ENCODE measurements around the gene RLN2. TPM values are rescaled to one million over a fixed set of nuclear protein-coding genes. Genes with fewer than 3 reads are reported as not detected.
"Not testable (repeated sequence)": the region's sequence is repeated elsewhere in the genome, so short reads cannot be mapped to it uniquely, and the experiment has no call there.

The RLN2 gene, protein sequence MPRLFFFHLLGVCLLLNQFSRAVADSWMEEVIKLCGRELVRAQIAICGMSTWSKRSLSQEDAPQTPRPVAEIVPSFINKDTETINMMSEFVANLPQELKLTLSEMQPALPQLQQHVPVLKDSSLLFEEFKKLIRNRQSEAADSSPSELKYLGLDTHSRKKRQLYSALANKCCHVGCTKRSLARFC
- not detected for total RNA-seq

- not testable (repeated sequence) for H3K36me3 ChIP-seq (ENCODE audit: control insufficient read depth in 3 of 3, insufficient read depth in 3 of 3, low read length in 3 of 3); H3K9ac ChIP-seq (ENCODE audit: low read depth in 1 of 3, low read length in 3 of 3); H3K27me3 ChIP-seq (ENCODE audit: control insufficient read depth in 3 of 3, insufficient read depth in 3 of 3, low read length in 3 of 3); H3K9me3 ChIP-seq (ENCODE audit: control insufficient read depth in 3 of 3, low read length in 3 of 3); H3K4me1 ChIP-seq (ENCODE audit: control insufficient read depth in 3 of 3, insufficient read depth in 3 of 3, low read length in 3 of 3); H3K27ac ChIP-seq (ENCODE audit: low read depth, low read length)
- H3K4me3 ChIP-seq (ENCODE audit: low read length in 3 of 3), result peak within 1 kb of the TSS in 1 of 3 donors; percentile 35
Observed at GRCh38 chr9:5303840-5304795, at the start of gene RLN2. Gene RLN2, minus strand, starts transcription at chr9:5304716. Its CDS starts 136 bp downstream, at chr9:5304580.

DNA sequence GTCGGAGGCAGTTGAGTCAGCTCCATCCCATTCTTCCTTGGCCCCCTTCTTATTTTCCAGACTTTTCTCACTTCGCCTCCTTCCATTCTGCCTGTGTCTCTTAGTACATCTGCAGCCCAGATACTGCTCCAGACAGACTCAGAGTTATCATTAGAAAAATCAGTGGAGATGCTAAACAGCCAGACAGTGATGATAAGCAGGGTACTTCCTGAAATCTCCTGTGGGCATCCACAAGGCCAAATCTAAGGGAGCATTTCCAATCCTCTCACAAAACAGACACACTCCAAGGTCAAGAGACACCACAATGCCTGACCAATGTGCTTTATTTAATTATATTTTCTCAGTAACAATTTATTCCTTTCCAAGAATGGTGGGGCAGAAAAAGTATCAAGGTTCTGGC lies 49.7 kb upstream of the RLN2 start:
- Histone ChIP-seq H3K9me3 (ENCODE audit: control insufficient read depth in 3 of 3, low read length in 3 of 3) (no peaks in the 10 kb centered on the region), H3K9ac (ENCODE audit: low read depth in 1 of 3, low read length in 3 of 3) (no peak overlapping the region), H3K27me3 (ENCODE audit: control insufficient read depth in 3 of 3, insufficient read depth in 3 of 3, low read length in 3 of 3) (no peaks in the 10 kb centered on the region), H3K36me3 (ENCODE audit: control insufficient read depth in 3 of 3, insufficient read depth in 3 of 3, low read length in 3 of 3) (peaks cover 0 to 7% (median 0%) of the 10 kb centered on the region in 3 donors), H3K27ac (ENCODE audit: low read depth, low read length) (no peak overlapping the region), H3K4me3 (ENCODE audit: low read length in 3 of 3) (no peak overlapping the region), H3K4me1 (ENCODE audit: control insufficient read depth in 3 of 3, insufficient read depth in 3 of 3, low read length in 3 of 3) (no peaks in the 10 kb centered on the region)

GRCh38 chr9:5352637-5353248 lies 48.2 kb upstream of the RLN2 start:
- Histone ChIP-seq H3K36me3 (ENCODE audit: control insufficient read depth in 3 of 3, insufficient read depth in 3 of 3, low read length in 3 of 3) (peaks cover 0 to 7% (median 0%) of the 10 kb centered on the region in 3 donors), H3K9ac (ENCODE audit: low read depth in 1 of 3, low read length in 3 of 3) (no peak overlapping the region), H3K4me1 (ENCODE audit: control insufficient read depth in 3 of 3, insufficient read depth in 3 of 3, low read length in 3 of 3) (no peaks in the 10 kb centered on the region), H3K4me3 (ENCODE audit: low read length in 3 of 3) (no peak overlapping the region), H3K27me3 (ENCODE audit: control insufficient read depth in 3 of 3, insufficient read depth in 3 of 3, low read length in 3 of 3) (no peaks in the 10 kb centered on the region), H3K9me3 (ENCODE audit: control insufficient read depth in 3 of 3, low read length in 3 of 3) (no peaks in the 10 kb centered on the region), H3K27ac (ENCODE audit: low read depth, low read length) (no peak overlapping the region)

GRCh38 chr9:5338992-5339981 lies 34.8 kb upstream of the RLN2 start, which contains the start of gene RLN1:
Gene RLN1, minus strand, starts transcription at chr9:5339876. Its CDS starts 130 bp downstream, at chr9:5339746.
- H3K4me3 ChIP-seq (ENCODE audit: low read length in 3 of 3), result peak within 1 kb of the TSS in 1 of 3 donors; percentile 43
- not testable (repeated sequence) for H3K9ac ChIP-seq (ENCODE audit: low read depth in 1 of 3, low read length in 3 of 3); H3K4me1 ChIP-seq (ENCODE audit: control insufficient read depth in 3 of 3, insufficient read depth in 3 of 3, low read length in 3 of 3); H3K36me3 ChIP-seq (ENCODE audit: control insufficient read depth in 3 of 3, insufficient read depth in 3 of 3, low read length in 3 of 3); H3K27ac ChIP-seq (ENCODE audit: low read depth, low read length); H3K9me3 ChIP-seq (ENCODE audit: control insufficient read depth in 3 of 3, low read length in 3 of 3); H3K27me3 ChIP-seq (ENCODE audit: control insufficient read depth in 3 of 3, insufficient read depth in 3 of 3, low read length in 3 of 3)

DNA sequence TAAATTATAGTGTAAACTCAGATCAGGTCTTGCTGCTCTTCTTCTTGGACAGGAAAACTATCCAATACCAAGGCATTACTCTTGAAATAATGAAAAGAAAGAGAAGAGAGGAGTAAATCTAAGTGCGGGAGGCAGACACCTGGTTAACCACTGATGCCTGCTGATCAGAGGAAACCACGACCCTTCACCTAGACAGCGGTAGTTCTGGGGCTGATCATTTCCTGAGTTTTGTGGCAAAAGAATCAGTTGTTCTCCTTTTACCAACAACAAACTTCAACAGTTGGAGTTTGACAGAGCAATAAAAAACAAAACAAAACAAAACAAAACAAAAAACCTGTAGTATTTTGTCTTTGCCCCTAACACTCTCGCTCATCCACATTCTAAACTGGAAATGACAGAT lies 32.2 kb upstream of the RLN2 start:
- Histone ChIP-seq H3K4me3 (ENCODE audit: low read length in 3 of 3) (no peak overlapping the region), H3K27me3 (ENCODE audit: control insufficient read depth in 3 of 3, insufficient read depth in 3 of 3, low read length in 3 of 3) (no peaks in the 10 kb centered on the region), H3K9me3 (ENCODE audit: control insufficient read depth in 3 of 3, low read length in 3 of 3) (no peaks in the 10 kb centered on the region), H3K36me3 (ENCODE audit: control insufficient read depth in 3 of 3, insufficient read depth in 3 of 3, low read length in 3 of 3) (no peaks in the 10 kb centered on the region), H3K9ac (ENCODE audit: low read depth in 1 of 3, low read length in 3 of 3) (no peak overlapping the region), H3K4me1 (ENCODE audit: control insufficient read depth in 3 of 3, insufficient read depth in 3 of 3, low read length in 3 of 3) (no peaks in the 10 kb centered on the region), H3K27ac (ENCODE audit: low read depth, low read length) (no peak overlapping the region)

GRCh38 chr9:5331276-5331675 lies 26.8 kb upstream of the RLN2 start:
- H3K27ac ChIP-seq (ENCODE audit: low read depth, low read length); H3K36me3 ChIP-seq (ENCODE audit: control insufficient read depth in 3 of 3, insufficient read depth in 3 of 3, low read length in 3 of 3); H3K27me3 ChIP-seq (ENCODE audit: control insufficient read depth in 3 of 3, insufficient read depth in 3 of 3, low read length in 3 of 3): not testable (repeated sequence)

DNA sequence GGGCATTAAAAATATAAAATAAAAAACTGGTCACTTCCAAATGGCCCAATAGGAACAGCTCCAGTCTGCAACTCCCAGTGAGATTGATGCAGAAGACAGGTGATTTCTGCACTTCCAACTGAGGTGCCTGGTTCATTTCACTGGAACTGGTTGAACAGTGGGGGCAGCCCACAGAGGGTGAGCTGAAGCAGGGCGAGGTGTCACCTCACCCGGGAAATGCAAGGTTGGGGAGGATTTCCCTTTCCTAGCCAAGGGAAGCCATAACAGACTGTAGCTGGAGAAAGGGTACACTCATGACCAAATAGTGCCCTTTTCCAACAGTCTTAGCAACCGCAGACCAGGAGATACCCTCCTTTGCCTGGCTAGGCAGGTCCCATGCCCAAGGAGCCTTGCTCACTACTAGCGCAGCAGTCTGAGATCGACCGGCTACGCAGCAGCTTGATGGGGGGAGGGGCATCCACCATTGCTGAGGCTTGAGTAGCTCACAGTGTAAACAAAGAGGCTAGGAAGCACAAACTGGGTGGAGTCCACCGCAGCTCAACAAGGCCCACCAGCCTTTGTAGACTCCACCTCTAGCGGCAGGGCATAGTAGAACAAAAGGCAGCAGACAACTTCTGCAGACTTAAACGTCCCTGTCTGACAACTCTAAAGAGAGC lies 22.5 kb upstream of the RLN2 start:
- H3K4me1 ChIP-seq (ENCODE audit: control insufficient read depth in 3 of 3, insufficient read depth in 3 of 3, low read length in 3 of 3), result no peaks in the 10 kb centered on the region
- H3K27me3 ChIP-seq (ENCODE audit: control insufficient read depth in 3 of 3, insufficient read depth in 3 of 3, low read length in 3 of 3), result no peaks in the 10 kb centered on the region
- no peaks in the 10 kb centered on the region for H3K36me3 ChIP-seq (ENCODE audit: control insufficient read depth in 3 of 3, insufficient read depth in 3 of 3, low read length in 3 of 3)
- no peaks in the 10 kb centered on the region for H3K9me3 ChIP-seq (ENCODE audit: control insufficient read depth in 3 of 3, low read length in 3 of 3)
- H3K27ac ChIP-seq (ENCODE audit: low read depth, low read length), result no peak overlapping the region
- no peak overlapping the region for H3K4me3 ChIP-seq (ENCODE audit: low read length in 3 of 3)
- H3K9ac ChIP-seq (ENCODE audit: low read depth in 1 of 3, low read length in 3 of 3), result no peak overlapping the region

More at GRCh38 chr9:5331276-5331675, 26.8 kb upstream of the RLN2 start:
- H3K4me3 ChIP-seq (ENCODE audit: low read length in 3 of 3); H3K9ac ChIP-seq (ENCODE audit: low read depth in 1 of 3, low read length in 3 of 3); H3K9me3 ChIP-seq (ENCODE audit: control insufficient read depth in 3 of 3, low read length in 3 of 3); H3K4me1 ChIP-seq (ENCODE audit: control insufficient read depth in 3 of 3, insufficient read depth in 3 of 3, low read length in 3 of 3): not testable (repeated sequence)

GRCh38 chr9:5326187-5326586 lies 21.7 kb upstream of the RLN2 start:
- no peak overlapping the region for H3K4me3 ChIP-seq (ENCODE audit: low read length in 3 of 3)
- H3K9me3 ChIP-seq (ENCODE audit: control insufficient read depth in 3 of 3, low read length in 3 of 3), result no peaks in the 10 kb centered on the region
- H3K27ac ChIP-seq (ENCODE audit: low read depth, low read length), result no peak overlapping the region
- no peaks in the 10 kb centered on the region for H3K27me3 ChIP-seq (ENCODE audit: control insufficient read depth in 3 of 3, insufficient read depth in 3 of 3, low read length in 3 of 3)
- no peaks in the 10 kb centered on the region for H3K4me1 ChIP-seq (ENCODE audit: control insufficient read depth in 3 of 3, insufficient read depth in 3 of 3, low read length in 3 of 3)
- H3K36me3 ChIP-seq (ENCODE audit: control insufficient read depth in 3 of 3, insufficient read depth in 3 of 3, low read length in 3 of 3), result no peaks in the 10 kb centered on the region
- H3K9ac ChIP-seq (ENCODE audit: low read depth in 1 of 3, low read length in 3 of 3), result no peak overlapping the region

DNA sequence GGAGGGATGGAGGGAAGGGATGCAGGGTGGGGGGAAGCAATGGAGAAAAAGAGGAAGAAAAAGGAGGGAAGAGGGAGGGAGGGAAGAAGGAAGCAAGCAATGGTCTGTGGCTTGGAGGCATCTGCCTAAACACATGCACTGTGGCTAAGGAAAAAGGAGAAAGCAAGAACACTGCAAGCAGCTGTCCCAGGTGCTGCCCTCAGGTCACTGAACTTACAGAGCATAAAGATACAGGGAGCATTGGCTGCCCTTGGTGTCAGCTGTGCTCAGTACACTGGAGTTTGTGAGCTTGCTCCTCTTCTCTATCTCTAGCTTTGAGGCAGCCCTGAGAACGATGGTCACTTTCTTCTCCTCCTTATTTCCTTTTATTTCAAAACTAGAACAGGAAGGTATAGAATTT lies 17.1 kb upstream of the RLN2 start:
- H3K9ac ChIP-seq (ENCODE audit: low read depth in 1 of 3, low read length in 3 of 3); H3K4me1 ChIP-seq (ENCODE audit: control insufficient read depth in 3 of 3, insufficient read depth in 3 of 3, low read length in 3 of 3); H3K27me3 ChIP-seq (ENCODE audit: control insufficient read depth in 3 of 3, insufficient read depth in 3 of 3, low read length in 3 of 3); H3K27ac ChIP-seq (ENCODE audit: low read depth, low read length); H3K4me3 ChIP-seq (ENCODE audit: low read length in 3 of 3); H3K36me3 ChIP-seq (ENCODE audit: control insufficient read depth in 3 of 3, insufficient read depth in 3 of 3, low read length in 3 of 3); H3K9me3 ChIP-seq (ENCODE audit: control insufficient read depth in 3 of 3, low read length in 3 of 3): not testable (repeated sequence)

All from skeletal muscle tissue (tissue), 4 donors.